HepG2 (cell line): Measurements from ENCODE around the gene PCYT2. TPM values are rescaled to one million over a fixed set of nuclear protein-coding genes. Genes with fewer than 3 reads are reported as not detected.

Experiments used
- CCAR2 ChIP-seq: fragments of 200-400 bp; formaldehyde crosslinking; optimal IDR thresholded peaks from 2 replicates; pipeline ENCODE3; 2018; ENCODE audit warnings: low read depth, mild to moderate bottlenecking, low read length, moderate library complexity
- DNMT3B ChIP-seq: conservative IDR thresholded peaks from 2 replicates; pipeline ENCODE4 v1.6.1; 2016; ENCODE audit warnings: missing biosample characterization, control low read depth
- E2F1 ChIP-seq: sonication (generic); formaldehyde crosslinking; IDR thresholded peaks from 2 replicates; pipeline ENCODE4 v1.5.0; 2020; ENCODE audit warnings: missing genetic modification reagents
- EP300 ChIP-seq, 3 experiments: sonication (generic) in 1 of 3; formaldehyde crosslinking in 1 of 3; IDR thresholded peaks; 2 replicates each; pipeline versions ENCODE4 v1.5.1 to v1.6.1; 2011 to 2020; ENCODE audit warnings: low read depth in 2 of 3, low read length in 2 of 3, borderline replicate concordance in 1 of 3, improper control_type of control experiment in 1 of 3, mild to moderate bottlenecking in 1 of 3, missing genetic modification reagents in 1 of 3, moderate library complexity in 1 of 3
- PPARG ChIP-seq: conservative IDR thresholded peaks from 2 replicates; pipeline ENCODE4 v1.6.1; 2016; ENCODE audit warnings: missing biosample characterization, missing genetic modification reagents
- RELA ChIP-seq: sonication (generic); formaldehyde crosslinking; IDR thresholded peaks from 2 replicates; pipeline ENCODE4 v1.4.0; 2020; ENCODE audit warnings: missing genetic modification reagents
- SALL2 ChIP-seq: sonication (generic); formaldehyde crosslinking; IDR thresholded peaks from 2 replicates; pipeline ENCODE4 v1.8.1; 2023; ENCODE audit warnings: mild to moderate bottlenecking, missing genetic modification reagents, inconsistent platforms
- ZC3H4 ChIP-seq: sonication (generic); formaldehyde crosslinking; IDR thresholded peaks from 2 replicates; pipeline ENCODE4 v1.4.0; 2020; ENCODE audit warnings: missing genetic modification reagents, borderline replicate concordance
- ZNF816 ChIP-seq: sonication (generic); formaldehyde crosslinking; IDR thresholded peaks from 2 replicates; pipeline ENCODE4 v1.8.0; 2022; ENCODE audit warnings: missing genetic modification reagents, mild to moderate bottlenecking, borderline replicate concordance
- polyA plus RNA-seq, 8 experiments: library from polyadenylated mRNA; depleted of rRNA in 3 of 8; stranded (reverse) in 7 of 8; unstranded in 1 of 8; fragments of >200 nt; fragmentation: Illumina TruSeq in 4 of 8; extraction: Trizol in 4 of 8; gene quantifications; 2 replicates each; pipeline versions ENCODE4 v1.2.1 to v1.2.3, GENCODE V29; 2011 to 2016; ENCODE audit warnings: low read depth in 4 of 8, missing spikeins in 1 of 8, mixed read lengths in 1 of 8; ENCODE audit not compliant: insufficient read depth in 1 of 8
- total RNA-seq, 5 experiments: library from RNA; depleted of rRNA; stranded (reverse); fragments of >200 nt; fragmentation: Illumina TruSeq; extraction: Trizol; gene quantifications; 2 replicates each; pipeline ENCODE4 v1.2.3, GENCODE V29; 2016; ENCODE audit warnings: low read depth in 1 of 5
- TF ChIP-seq, protein P1 (sequence below): sonication (generic); formaldehyde crosslinking; IDR thresholded peaks from 2 replicates; pipeline ENCODE4 v1.5.1; 2020; ENCODE audit warnings: mild to moderate bottlenecking, missing genetic modification reagents, borderline replicate concordance
- TF ChIP-seq, protein P2 (sequence below): sonication (generic); formaldehyde crosslinking; IDR thresholded peaks from 2 replicates; pipeline ENCODE4 v1.4.0; 2020; ENCODE audit warnings: mild to moderate bottlenecking, low read depth, missing genetic modification reagents

Gene PCYT2
- total and polyA plus RNA-seq, 2 of the 13 experiments (the other 11 are each of a cell fraction or from before 2014, with no cell fraction given), result 147 to 297 TPM

DNA sequence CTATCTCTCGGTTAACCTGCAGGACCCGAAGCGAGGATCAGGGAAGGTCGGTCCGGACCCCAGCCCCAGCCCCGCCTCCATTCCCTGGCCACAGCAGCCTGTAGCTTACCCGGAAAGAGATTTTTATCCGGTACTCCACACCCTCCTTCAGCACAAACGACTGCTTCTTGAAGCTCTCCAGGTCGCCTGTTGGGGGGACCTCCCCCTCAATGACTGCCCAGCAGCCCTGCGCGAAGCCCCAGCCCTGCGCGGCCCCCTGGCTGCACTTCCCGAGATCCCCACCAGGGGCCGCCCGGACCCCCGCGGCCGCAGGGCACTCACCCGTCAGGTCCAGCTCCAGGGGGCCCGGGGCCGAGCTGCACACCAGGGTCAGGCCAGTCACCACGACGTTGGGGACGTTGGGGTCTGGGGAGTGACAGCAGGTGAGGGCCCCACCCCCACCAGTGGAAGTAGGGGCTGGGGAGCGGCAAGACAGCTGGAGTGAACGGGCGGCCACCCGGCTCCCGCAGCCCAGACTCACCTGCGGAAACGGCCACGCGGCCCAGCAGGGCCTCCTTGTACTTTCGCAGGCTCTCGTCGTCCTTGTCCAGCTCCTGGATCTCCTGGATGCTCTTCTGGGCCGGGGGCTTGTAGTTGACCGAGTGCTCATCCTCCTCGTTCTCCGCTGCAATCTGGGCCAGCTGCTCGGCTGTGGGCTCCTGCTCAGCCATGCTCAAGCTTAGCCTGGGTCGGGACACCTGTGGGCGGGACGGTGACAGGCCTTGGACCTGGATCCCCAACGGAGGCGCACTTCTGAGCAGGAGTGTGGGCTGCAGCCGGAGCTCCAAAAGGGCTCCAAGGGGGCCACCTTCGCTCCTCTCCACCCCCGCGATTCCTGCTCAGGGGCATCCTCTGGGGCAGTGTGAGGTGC, 41.7 kb downstream of the PCYT2 start (continued):
- TF ChIP-seq, protein P1, sequence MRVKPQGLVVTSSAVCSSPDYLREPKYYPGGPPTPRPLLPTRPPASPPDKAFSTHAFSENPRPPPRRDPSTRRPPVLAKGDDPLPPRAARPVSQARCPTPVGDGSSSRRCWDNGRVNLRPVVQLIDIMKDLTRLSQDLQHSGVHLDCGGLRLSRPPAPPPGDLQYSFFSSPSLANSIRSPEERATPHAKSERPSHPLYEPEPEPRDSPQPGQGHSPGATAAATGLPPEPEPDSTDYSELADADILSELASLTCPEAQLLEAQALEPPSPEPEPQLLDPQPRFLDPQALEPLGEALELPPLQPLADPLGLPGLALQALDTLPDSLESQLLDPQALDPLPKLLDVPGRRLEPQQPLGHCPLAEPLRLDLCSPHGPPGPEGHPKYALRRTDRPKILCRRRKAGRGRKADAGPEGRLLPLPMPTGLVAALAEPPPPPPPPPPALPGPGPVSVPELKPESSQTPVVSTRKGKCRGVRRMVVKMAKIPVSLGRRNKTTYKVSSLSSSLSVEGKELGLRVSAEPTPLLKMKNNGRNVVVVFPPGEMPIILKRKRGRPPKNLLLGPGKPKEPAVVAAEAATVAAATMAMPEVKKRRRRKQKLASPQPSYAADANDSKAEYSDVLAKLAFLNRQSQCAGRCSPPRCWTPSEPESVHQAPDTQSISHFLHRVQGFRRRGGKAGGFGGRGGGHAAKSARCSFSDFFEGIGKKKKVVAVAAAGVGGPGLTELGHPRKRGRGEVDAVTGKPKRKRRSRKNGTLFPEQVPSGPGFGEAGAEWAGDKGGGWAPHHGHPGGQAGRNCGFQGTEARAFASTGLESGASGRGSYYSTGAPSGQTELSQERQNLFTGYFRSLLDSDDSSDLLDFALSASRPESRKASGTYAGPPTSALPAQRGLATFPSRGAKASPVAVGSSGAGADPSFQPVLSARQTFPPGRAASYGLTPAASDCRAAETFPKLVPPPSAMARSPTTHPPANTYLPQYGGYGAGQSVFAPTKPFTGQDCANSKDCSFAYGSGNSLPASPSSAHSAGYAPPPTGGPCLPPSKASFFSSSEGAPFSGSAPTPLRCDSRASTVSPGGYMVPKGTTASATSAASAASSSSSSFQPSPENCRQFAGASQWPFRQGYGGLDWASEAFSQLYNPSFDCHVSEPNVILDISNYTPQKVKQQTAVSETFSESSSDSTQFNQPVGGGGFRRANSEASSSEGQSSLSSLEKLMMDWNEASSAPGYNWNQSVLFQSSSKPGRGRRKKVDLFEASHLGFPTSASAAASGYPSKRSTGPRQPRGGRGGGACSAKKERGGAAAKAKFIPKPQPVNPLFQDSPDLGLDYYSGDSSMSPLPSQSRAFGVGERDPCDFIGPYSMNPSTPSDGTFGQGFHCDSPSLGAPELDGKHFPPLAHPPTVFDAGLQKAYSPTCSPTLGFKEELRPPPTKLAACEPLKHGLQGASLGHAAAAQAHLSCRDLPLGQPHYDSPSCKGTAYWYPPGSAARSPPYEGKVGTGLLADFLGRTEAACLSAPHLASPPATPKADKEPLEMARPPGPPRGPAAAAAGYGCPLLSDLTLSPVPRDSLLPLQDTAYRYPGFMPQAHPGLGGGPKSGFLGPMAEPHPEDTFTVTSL, result no peak
- 0 out of 2 replicates have a peak, but pooled peaks have one; percentile 69 for TF ChIP-seq RELA (CRISPR knock-in tag)
- TF ChIP-seq ZC3H4 (CRISPR knock-in tag), result no peak
- peak; percentile 41; the same call in 1 of the 2 replicates for TF ChIP-seq E2F1 (CRISPR knock-in tag)
- no peak for TF ChIP-seq CCAR2
- TF ChIP-seq, protein P2, sequence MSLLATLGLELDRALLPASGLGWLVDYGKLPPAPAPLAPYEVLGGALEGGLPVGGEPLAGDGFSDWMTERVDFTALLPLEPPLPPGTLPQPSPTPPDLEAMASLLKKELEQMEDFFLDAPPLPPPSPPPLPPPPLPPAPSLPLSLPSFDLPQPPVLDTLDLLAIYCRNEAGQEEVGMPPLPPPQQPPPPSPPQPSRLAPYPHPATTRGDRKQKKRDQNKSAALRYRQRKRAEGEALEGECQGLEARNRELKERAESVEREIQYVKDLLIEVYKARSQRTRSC, result no peak
- TF ChIP-seq SALL2 (CRISPR knock-in tag), result peak; percentile 57; the same call in 1 of the 2 replicates
- TF ChIP-seq PPARG (CRISPR knock-in tag), result no peak
- no peak for TF ChIP-seq DNMT3B (CRISPR knock-in tag)
- no peak for TF ChIP-seq EP300 (IDR thresholded peaks at IDR 0.05; ENCODE audit: low read depth in 2 of 2, low read length in 2 of 2)
- TF ChIP-seq EP300 (CRISPR knock-in tag; IDR thresholded peaks at IDR 0.05; ENCODE audit: borderline replicate concordance), result no peak
- no peak for TF ChIP-seq ZNF816
